Umbilical cord (tissue), 2 donors: ENCODE measurements around the gene PTPN1. TPM values are rescaled to one million over a fixed set of nuclear protein-coding genes. Genes with fewer than 3 reads are reported as not detected.
"Not testable (repeated sequence)": the region's sequence is repeated elsewhere in the genome, so short reads cannot be mapped to it uniquely, and the experiment has no call there.

ENCODE experiments used
- DNase-seq: peaks from one replicate; pipeline ENCODE4 v3.0.0-alpha.2; 2015; ENCODE audit warnings: low spot score
- total RNA-seq: library from RNA; depleted of rRNA; stranded (reverse); fragments of >200 nt; gene quantifications from one replicate; pipeline ENCODE4 v1.2.3, GENCODE V29; 2014; ENCODE audit warnings: low replicate concordance; ENCODE audit not compliant: insufficient read depth

Gene PTPN1
- total RNA-seq, 1 donor from 2014 or later, result 22.1 TPM

GRCh38 chr20:50608750-50609104 is 98.5 kb downstream of the PTPN1 start:
- DNase-seq, result no peak

DNA sequence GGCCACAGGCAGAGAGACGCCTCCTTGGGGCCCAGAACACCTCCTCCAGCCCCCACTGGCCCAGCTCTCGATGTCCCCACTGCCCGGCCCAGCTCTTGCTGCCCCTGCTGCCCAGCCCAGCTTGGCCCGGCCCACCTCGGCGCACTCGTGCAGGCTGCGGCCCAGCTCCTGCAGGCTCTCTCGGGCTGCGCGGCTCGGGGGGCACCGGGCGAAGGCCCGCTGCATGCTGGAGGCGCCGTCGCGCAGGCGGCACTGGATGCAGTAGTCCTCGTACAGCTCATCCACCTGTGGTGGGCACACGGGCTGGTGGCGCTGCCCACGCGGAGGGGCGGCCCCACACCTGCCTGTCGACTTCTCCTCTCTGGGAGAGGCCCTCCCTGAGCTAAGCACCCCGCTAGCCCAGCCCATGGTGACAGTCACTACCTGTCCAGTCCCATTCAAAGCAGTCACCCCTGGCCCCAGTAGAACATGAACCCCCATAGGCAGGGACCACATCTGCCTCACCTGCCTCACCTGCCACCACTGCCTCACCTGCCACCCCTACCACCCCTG is 99.3 kb downstream of the PTPN1 start:
- no peak for DNase-seq

DNA sequence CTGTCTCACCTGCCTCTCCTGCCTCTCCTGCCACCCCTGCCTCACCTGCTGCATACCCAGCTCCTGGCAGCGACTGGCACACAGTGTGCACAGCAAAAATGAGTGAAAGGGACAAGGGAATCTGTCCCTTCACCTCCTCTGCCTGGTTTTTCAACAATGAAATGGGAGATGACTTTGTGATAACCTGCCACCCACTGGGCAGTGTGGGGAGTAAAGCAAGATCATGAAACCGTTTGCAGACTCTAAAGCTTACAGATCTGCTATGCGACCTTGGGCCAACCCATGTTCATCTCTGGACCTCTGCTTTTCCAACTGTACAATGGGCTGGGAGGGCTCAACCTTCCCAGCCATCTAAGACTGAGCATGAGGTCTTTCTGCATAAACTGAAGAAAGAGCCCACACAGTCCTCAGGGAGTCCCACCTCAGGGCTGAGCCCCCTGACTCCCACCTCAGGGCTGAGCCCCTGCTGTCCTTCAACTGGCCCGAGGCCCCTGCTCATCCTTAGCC is 100.1 kb downstream of the PTPN1 start:
- DNase-seq, result no peak

- no peak for DNase-seq
Measured at GRCh38 chr20:50611128-50611810, 101.1 kb downstream of the PTPN1 start.

- no peak for DNase-seq
Measured at GRCh38 chr20:50613438-50614169, 103.4 kb downstream of the PTPN1 start.

GRCh38 chr20:50615407-50615806 is 105.2 kb downstream of the PTPN1 start:
- DNase-seq, result no peak

DNA sequence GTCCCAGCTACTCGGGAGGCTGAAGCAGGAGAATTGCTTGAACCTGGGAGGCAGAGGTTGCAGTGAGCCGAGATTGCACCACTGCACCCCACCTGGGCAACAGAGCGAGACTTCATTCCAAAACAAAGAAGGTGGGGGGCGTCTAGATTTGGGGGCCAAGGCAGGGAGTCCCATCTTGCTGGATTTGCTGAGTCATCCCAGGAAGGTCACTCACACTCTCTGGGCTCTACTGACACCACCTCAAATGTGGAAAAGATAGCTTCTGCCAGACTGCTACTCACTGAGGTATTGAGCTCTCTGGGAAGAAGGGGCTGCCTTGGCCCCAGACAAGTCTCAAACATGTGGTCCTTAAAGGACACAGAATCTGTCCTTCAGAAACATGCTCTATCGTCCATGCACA is 106.8 kb downstream of the PTPN1 start:
- no peak for DNase-seq

GRCh38 chr20:50618537-50618936 is 108.4 kb downstream of the PTPN1 start:
- no peak for DNase-seq

- DNase-seq, result not testable (repeated sequence)
Measured at GRCh38 chr20:50620459-50620858, 110.3 kb downstream of the PTPN1 start.

DNA sequence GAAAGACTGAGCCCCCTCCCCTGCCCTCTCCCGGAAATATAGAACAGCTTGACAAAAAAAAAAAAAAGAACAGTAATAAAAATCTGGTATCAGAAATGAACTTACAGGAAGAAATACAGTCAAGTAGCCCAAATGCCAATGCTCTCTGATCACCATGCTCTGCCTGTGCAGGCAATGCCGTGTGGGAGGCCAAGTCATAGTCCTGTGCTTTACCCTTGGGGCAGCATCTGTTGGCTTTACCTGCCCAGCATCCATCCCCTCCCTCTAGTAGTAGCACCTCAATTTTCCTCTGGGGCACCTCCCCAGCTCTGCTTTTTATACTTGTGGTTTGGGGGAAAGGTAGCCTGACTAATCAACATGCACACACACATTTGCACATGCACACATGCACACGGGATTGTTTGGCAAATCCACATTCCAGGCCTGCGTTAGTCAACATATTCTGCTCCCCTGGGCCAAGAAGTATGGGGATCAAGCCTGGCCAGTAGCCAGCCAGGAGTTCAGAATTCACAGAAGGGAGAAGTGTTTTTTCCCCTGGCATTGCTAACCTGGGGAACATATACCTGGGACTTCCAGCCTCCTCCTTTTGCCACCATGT is 111.0 kb downstream of the PTPN1 start:
- no peak for DNase-seq

DNA sequence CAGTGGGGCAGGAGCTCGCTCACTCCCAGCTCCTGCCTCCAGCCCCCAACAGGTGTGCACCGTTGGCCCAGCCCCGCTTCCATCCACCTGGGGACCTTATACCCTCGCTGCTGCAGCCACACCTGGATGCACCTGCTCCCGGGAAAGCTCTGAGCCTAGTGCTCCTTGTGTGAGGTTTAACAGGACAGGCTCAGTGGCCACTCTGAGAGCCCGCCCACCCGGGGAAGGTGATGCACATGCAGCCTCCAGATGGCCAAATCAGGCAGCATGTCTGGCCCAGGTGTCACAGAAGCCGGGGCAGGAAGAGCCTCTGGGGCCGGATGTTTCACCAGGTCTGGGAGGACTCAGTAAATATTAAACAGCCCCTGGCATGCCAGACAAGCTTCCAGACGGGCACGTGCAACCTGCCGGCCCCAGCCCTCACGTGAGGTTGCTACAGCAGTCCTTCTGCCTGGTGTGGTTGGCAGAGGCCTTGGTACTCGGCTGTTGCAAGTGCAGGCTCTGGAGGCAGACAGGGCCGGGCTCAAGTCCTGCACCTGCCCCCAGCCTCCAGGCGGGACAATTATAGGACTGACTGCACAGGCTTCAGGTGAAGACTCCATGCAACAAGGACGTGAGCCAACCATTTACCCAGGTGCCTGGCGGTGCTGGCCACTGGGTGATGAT is 114.3 kb downstream of the PTPN1 start:
- no peak for DNase-seq

GRCh38 chr20:50625986-50626677 is 115.9 kb downstream of the PTPN1 start:
- no peak for DNase-seq

DNA sequence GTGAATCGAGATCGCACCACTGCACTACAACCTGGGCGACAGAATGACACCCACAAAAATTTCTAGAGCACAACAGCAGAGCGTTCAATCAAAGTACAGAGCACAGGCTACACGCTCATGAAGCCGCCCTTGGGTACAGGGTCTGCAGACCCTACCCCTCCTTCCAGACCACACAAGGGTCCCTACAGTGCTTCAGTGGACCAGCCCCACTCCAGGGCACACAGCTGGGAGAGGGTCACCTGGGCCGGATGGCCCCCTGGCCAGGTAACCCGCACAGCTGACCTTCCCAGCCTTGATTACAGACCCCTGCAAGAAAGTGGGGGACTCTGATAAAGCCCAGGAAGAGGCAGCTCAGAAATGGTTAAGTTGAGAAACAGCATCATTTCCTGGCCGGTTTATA is 117.6 kb downstream of the PTPN1 start:
- DNase-seq, result no peak

GRCh38 chr20:50628332-50628731 is 118.1 kb downstream of the PTPN1 start:
- no peak for DNase-seq

GRCh38 chr20:50628853-50629669 is 118.9 kb downstream of the PTPN1 start:
- no peak for DNase-seq

DNA sequence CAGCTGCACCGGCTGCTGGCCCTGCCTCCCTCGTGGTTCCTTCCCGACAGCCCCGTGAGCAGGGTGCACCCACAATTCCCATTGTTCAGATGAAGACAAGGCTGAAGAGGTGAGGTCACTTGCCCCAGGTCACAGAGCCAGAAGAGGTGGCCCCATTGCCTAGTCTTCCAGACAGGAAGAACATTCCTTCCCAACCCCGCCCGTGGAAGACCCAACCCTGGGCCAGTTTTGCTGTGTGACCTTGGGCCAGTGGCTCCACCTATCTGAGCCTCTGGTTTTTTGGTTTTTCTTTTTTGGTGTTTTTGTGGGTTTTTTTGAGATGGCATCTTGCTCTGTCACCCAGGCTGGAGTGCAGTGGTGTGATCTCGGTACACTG is 119.5 kb downstream of the PTPN1 start:
- DNase-seq, result no peak

- no peak for DNase-seq
Measured at GRCh38 chr20:50630578-50631263, 120.5 kb downstream of the PTPN1 start.

DNA sequence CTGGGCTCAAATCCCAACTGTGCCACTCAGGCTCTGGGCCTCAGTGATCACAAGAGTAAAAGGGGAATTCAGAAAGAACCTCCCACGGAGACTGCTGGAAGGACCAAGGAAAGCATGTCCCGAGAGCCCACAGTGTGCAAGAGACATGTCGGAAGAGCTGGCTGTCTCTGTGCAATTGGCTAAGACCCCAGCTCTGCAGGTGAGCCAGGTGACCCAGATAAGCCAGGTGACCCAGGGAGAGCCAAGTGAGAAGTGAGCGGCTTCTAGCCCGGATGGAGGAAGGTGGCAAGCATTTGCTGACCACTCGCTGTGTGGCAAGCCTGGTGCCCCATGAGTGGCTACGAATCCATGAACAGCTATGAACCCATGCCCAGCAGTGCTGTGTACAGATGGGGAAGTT is 122.1 kb downstream of the PTPN1 start:
- no peak for DNase-seq

DNA sequence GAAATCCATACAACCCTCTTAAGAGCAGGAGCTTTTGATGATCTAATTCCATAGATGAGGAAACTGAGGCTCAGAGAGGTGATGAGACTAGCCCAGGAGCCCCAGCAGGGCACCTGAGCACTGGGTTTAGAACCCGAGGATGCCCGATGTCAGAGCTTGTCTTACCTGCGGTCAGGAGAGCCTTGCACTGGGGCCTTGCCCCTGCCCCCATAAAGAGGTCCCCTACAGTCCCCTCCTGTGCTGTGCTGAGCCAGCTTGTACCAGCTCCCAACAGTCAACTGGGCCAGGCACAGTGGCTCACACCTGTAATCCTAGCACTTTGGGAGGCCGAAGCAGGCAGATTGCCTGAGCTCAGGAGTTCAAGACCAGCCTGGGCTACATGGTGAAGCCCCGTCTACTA is 122.5 kb downstream of the PTPN1 start:
- no peak for DNase-seq

- DNase-seq, result no peak
Measured at GRCh38 chr20:50633361-50633760, 123.2 kb downstream of the PTPN1 start.
